HG03520 (cell line): ENCODE data around the gene RTN4RL1.

Source experiments
- ATAC-seq: cut with Tn5 transposase; IDR thresholded peaks from one replicate; pipeline ENCODE4 v1.9.1; 2021; ENCODE audit warnings: mild to moderate bottlenecking, moderate library complexity; ENCODE audit not compliant: unreplicated experiment

Gene RTN4RL1

GRCh38 chr17:1979182-1979985, 45.8 kb downstream of the RTN4RL1 start:
- ATAC-seq = no peak

- ATAC-seq = no peak
Measured at GRCh38 chr17:1978396-1978949, 46.7 kb downstream of the RTN4RL1 start.

GRCh38 chr17:1977583-1978395, 47.3 kb downstream of the RTN4RL1 start:
- no peak for ATAC-seq

GRCh38 chr17:1976683-1977064, 48.5 kb downstream of the RTN4RL1 start:
- no peak for ATAC-seq

- no peak for ATAC-seq
Measured at GRCh38 chr17:1976000-1976682, 49.0 kb downstream of the RTN4RL1 start.

- ATAC-seq = no peak
Measured at GRCh38 chr17:1975573-1975972, 49.6 kb downstream of the RTN4RL1 start.

- ATAC-seq = no peak
Measured at GRCh38 chr17:1972487-1973160, 52.5 kb downstream of the RTN4RL1 start.

GRCh38 chr17:1970843-1971384, 54.2 kb downstream of the RTN4RL1 start:
- no peak for ATAC-seq

- no peak for ATAC-seq
Measured at GRCh38 chr17:1969712-1970111, 55.4 kb downstream of the RTN4RL1 start.

GRCh38 chr17:1967213-1967612, 57.9 kb downstream of the RTN4RL1 start:
- no peak for ATAC-seq

- no peak for ATAC-seq
Measured at GRCh38 chr17:1966274-1967086, 58.7 kb downstream of the RTN4RL1 start.

- ATAC-seq = no peak
Measured at GRCh38 chr17:1965556-1966273, 59.4 kb downstream of the RTN4RL1 start.

- no peak for ATAC-seq
Measured at GRCh38 chr17:1963250-1963649, 61.9 kb downstream of the RTN4RL1 start.

- no peak for ATAC-seq
Measured at GRCh38 chr17:1961189-1961588, 63.9 kb downstream of the RTN4RL1 start.

- no peak for ATAC-seq
Measured at GRCh38 chr17:1960545-1960912, 64.6 kb downstream of the RTN4RL1 start.

- ATAC-seq = no peak
Measured at GRCh38 chr17:1959871-1960544, 65.1 kb downstream of the RTN4RL1 start.

GRCh38 chr17:1958134-1958881, 66.8 kb downstream of the RTN4RL1 start:
- no peak for ATAC-seq

GRCh38 chr17:1957037-1957436, 68.1 kb downstream of the RTN4RL1 start:
- no peak for ATAC-seq
